NCI-H1930 (cell line): ENCODE data around the gene GABRR1.

Source experiments
- DNase-seq, 2 experiments: peaks; one replicate each; lab custom pipeline; 2025; lab: John Stamatoyannopoulos, UW

The GABRR1 gene

DNA sequence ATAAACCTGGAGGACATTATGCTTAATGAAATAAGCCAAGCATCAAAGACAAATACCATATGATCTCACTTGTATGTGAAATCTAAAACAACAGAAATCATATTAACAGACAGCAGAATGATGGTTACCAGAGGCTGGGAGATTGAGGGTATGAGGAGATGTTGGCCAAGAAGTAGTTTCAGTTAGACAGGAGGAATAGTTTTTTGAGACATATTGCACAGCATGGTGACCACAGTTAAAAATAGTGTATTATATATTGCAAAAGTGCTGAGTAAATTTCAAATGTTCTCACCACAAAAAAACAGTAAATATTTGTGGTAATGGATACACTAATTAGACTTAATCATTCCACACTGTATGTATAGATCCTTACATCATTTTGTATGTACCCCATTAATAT lies 1.8 kb downstream of the GABRR1 start:
- DNase-seq = no peak

DNA sequence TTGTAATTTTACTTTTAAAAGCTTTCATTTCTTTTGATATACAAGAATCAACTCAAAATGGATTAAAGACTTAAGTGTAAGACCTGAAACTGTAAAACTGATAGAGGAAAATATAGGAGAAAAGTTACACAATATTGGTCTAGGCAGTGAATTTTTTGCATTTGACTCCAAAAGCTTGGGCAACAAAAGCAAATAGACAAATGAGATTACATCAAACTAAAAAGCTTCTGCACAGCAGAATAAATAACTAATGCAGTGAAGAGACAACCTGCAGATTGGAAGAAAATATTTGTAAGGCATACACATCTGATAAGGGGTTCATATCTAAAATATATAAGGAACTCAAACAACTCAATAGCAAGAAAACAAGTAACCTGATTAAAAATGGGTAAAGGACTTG lies 3.0 kb downstream of the GABRR1 start:
- DNase-seq = no peak

DNA sequence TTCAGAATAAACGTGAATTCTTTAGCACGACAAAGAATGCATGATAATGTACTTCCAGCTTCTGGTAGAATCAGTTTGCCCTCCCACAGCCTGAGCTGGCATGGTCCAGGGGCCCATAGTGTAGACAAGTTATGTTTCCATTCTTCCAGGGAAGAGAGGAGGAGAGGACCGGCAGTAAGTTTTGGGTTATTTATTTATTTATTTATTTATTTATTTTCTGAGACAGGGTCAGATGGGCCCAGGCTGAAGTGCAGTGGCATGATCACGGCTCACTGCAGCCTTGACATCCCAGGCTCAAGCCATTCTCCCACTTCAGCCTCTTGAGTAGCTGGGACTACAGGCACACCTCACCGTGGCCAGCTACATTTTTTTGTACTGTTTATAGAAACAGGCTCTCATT lies 4.7 kb downstream of the GABRR1 start:
- no peak for DNase-seq

DNA sequence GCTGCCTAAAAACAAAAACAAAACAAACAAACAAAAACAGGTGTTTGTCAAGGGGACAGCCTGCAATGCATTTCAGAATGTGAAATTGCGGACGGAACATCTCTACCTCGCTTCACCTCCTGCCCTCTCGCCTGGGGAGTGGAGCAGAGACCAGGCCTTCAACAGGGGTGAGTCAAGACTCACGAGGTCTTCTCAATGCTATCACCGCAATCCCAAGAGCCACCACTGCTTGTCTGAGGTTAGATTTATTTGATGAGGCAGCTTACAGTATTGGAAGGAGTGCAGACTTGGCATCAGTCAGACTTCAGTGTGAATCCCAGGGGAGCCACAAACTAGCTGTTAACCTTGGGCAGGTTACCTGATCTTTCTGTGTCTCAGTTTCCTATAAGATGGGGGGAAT lies 7.7 kb downstream of the GABRR1 start:
- DNase-seq = no peak

DNA sequence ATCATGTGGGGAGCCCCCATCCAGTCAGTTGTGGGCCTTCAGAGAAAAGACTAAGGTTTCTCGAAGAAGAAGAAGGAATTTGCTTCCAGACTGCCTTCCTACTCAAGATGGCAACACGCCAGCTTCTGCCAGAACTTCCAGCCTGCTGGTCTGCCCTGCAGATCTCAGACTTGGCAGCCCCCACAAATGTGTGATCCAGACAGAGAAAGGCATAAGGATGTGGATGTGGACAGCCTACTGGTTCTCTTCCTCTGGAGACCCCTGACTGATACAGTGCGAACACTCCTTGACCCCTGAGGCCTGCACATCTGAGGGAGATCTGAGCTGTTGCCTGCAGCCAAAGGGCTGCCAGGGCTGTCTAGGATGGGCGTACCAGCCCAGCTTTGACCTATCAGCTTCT lies 8.6 kb downstream of the GABRR1 start:
- DNase-seq = no peak

DNA sequence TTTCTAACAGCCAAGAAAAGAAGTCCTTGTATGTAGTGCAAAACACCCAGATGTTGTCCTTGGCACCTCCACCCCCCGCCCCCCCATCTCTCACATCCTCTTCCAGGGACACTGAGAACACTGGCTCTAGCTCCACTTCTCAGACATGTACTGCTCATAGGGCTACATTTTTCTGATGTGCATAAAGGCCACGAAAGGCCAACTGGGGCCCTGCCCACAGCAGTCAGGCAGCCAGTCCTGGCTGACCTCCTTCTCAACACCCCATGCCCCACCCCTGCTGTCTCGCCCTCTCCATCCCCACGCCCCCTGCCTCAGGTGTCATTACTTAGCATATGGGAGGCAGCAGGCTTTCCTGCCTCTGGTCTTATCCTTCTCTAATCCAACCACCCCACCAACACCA lies 11.3 kb downstream of the GABRR1 start:
- DNase-seq = no peak

DNA sequence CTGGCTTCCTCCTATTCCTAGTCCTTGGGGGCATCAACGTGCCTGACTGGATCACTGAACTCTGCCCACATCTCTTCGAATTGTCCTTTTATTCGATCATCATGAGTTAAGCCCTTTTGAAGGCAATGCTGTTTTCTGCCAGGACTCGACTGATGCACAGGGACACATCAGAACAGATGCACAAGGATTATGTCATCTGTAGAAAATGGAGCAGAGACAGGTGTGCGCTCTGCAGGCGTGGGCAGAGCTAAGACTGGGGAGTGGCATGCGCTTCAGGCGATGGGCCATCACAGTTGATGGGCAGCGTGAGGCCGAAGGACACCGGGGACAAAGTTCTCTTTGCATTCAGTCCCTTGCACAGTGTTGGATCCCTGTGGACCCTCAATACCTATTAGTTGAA lies 13.1 kb downstream of the GABRR1 start:
- no peak for DNase-seq

DNA sequence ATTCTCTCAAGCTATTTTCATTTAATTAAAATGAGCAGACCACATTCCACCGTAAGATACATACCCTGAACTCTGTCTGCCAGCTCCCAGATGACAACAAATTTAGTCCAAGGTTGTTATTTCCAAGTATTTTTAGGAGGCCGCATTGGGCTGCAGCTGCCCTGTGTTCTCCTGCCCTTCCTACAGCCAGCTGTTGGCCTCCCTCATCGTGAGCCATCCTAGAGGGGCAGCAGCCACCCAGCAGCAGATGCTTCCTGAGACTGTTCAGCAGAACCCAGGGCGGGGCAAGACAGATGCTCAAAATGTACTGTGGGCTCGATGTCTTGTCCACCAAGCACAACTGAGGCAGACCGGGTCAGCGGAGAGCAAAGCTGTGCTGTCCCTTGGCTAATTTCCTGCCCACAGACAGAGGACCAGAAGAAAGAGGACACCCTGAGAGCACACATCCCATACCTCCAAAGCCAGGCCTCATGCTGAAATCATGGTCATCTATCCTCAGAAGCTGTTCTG lies 16.4 kb downstream of the GABRR1 start:
- no peak for DNase-seq

DNA sequence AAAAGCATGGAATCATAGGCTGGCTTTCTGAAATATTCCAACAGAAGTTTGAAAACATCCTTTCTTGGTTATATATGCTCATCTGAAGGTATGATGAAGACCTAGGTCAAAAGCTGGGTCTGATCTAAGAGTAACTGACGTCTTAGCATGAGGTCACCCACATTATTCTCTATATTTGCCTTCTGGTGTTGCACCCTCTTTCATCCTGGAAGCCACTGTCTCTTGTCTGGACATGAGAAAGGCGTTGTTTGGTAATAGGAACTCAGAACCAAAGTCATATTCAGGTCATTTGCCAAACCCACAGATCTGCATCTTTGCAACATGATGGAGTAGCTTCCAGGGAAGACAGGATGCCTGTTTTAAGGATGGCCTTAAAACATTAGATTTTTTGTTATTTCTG lies 17.6 kb downstream of the GABRR1 start:
- DNase-seq = no peak

DNA sequence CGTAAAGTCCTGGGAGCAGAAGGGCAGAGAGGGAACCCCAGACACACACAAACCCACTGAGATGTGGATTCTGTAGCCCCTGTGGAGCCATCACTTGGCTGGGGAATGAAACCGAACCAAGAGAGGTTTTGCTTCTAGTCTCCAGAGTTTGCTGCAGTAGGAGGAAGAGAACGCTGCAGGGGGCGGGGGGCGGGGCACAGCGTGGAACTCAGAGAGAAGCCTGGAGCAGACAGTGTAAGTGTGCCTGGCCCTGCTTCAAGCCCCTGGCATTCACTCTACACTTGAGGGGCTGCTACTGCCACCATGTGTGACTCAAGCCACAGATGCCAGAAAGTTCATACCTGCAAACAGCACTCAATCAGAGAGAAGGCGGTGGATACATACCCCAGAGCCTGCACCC lies 18.9 kb downstream of the GABRR1 start:
- DNase-seq = no peak

DNA sequence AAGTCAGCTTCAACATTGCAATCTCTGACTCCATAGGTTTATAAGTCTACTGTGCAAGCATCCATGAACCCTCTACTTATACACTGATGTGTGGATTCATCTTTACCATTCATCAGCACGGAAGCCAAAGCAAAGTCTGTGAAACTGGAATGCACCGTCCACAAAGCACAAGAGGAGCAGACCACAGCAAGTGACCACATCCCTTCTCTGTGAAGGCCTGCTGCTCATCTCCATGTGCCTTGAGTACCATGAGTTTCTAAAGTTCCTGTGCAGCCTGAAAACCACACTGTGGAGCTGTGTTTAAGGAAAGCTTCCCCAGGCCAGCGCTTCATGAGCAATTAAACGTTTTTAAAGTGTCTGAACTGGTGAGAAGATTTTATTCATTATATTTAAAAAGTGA lies 20.0 kb downstream of the GABRR1 start:
- DNase-seq = no peak

DNA sequence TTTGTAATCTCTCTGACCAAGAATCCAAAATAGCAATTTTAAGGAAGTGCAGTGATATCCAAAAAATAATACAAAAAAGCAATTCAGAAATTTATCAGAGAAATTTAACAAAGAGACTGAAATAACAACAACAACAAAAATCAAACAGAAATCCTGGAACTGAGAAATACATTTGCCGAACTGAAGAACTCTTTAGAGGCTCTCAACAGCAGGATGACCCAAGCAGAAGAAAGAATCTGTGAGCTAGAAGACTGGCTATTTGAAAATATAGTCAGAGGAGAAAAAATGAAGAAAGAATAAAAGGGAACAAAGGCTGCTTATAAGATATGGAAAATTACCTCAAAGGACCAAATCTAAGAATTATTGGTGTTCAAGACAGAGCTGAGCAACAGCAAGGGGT lies 22.6 kb downstream of the GABRR1 start:
- DNase-seq = no peak

DNA sequence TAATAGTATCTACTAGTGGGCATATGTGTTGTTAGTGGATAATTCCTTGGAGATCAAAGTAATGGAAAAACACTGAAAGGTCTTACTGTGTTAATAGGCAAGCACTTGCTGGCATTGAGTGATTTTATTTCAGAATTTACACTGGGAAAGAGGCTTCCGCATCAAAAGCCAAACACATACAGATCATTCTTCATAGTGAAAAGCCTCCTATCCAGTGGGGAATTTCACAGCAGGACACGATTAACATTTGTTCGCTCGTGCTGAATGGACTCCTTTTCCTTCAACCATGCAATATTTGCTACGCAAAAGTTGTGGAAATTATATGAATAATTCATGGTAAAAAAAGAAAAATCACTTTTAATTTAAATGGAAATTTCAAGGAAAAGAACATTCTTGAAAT lies 26.4 kb downstream of the GABRR1 start:
- no peak for DNase-seq

DNA sequence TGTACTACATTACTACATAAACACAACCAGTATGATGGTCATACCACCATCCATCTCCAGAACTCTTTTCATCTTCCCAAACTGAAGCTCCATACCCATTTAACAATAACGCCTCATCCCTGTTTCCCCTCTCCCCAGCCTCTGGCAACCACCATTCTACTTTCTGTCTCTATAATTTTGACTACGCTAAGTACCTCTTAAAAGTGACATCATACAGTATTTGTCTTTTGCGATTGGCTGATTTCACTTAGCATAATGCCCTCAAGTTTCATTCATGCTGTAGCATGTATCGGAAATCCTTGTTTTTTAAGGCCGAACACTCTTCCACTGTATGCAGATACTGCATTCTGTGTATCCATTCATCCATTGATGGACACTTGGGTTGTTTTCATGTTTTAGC lies 29.7 kb downstream of the GABRR1 start:
- DNase-seq = no peak

DNA sequence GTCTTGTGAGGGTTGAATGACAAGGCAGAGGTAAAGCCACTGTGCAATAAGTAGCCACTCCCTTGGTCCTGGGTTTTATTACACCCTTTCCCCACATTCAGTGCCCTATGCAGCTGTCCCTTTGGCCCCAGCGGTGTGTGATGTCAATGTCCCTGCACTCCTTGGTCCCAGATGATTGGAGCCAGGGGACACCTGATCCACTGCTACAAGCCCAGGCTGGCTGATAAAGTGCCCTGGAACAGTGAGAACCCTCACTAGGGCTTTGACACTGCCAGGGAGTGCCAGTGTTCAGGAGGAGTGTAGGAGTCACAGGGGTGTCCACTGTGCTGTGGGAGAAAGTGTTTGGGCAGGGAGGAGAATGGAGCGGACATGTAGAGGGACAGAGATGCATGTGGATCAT lies 30.4 kb downstream of the GABRR1 start:
- no peak for DNase-seq

DNA sequence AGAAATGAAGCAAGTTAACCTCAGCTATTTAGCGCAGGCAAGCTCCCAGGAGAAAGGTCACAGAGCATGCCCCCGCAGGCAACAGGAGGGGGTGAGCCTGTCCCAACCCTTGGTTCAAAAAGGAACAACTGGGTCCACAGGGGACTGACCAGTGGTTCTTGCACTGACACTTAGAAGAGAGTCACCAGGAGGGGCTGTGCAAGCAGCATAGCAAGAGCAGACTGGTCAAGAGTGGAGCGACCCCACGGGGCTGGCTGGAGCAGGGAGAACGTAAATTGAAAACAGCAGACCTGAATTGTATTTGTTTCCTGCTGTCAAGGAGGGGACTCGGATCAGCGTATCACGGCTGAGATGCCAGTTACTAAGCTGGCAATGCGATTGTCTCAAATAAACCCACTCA lies 32.8 kb downstream of the GABRR1 start:
- DNase-seq = no peak

DNA sequence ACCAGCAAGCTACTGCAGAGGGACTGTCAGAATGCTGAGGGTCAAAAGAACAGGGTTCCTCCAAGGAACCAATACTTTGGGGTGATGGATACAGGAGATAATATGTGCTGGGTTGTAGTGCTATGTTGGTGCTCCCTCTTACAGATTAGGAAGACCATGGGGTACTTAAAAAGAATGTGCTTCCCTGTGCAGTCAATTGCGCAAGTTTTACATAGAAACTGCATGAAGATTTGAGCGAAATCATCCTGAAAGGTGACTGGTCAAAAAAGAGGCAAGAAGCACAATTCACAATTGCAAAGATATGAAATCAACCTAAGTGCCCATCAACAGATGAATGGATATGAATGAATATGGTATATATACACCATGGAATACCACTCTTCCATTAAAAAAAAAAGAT lies 33.9 kb downstream of the GABRR1 start:
- DNase-seq = no peak

DNA sequence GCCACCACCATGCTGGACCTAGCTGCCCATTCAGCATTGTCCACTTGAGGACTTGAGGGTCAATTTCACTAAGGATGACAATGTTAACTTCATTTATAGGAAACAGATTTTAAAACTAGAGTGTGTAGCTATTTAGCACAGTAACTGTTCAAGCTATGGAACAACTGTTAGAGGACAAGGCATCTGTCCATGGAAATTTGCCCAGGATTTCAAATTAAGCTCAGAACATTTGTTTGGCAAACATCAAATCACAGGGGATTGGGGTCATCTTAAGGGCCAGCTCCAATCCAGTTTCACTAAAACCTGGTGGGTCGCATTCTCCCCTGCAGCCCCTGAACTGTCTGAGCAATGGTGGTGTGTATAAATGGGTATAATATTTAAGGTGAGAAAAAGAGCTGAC lies 36.2 kb downstream of the GABRR1 start:
- no peak for DNase-seq

DNA sequence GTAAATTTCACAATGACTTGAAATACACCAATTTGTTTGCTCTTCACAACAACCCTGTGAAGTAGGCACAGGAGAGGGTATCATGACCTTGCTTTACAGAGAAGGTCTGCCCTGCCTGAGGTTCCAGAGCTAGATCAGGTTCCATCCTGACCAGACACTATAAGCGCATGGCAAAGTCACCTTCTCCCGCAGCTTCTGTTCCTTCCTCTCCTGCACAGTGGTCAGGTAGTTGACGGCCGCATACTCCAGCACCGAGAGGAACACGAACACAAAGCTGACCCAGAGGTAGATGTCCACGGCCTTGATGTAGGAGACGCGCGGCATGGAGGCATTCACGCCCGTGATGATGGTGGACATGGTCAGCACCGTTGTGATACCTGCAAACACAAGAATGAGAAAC lies 37.0 kb downstream of the GABRR1 start:
- DNase-seq = no peak

DNA sequence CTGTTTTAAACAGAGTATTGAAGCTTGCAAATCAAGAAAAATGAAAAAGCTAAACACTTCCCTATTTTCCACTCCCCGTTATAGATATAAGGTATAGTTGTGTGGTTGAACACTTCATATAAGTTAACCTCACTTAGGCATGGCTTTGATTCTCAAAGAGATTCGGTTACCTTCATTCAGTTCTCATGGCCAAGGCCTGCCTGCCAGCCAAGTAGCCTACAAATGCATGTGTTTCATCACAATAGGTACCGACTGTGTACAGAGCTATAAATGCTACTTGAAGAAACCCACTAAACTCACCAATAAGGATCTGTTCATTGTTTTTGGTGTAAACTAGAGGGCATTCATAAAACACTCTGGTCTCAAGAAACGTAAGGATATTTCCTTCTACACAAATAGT lies 43.5 kb downstream of the GABRR1 start:
- DNase-seq = no peak

DNA sequence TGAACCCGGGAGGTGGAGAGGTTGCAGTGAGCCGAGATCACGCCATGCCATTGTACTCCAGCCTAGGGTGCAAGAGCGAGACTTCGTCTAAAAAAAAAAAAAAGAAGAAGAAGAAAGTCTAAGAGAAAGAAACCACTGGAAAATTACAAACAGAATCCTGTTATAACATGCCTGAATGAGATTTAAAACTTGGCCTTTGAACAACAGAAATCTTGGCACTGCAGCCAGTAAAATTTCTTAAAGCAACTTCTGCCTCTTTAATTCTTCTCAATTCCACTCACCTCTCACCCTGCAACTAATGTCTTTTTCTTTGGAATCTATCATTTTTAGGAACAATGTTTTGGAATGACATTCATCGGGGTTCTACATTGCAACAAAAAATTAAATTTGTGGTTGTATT lies 45.0 kb downstream of the GABRR1 start:
- no peak for DNase-seq

DNA sequence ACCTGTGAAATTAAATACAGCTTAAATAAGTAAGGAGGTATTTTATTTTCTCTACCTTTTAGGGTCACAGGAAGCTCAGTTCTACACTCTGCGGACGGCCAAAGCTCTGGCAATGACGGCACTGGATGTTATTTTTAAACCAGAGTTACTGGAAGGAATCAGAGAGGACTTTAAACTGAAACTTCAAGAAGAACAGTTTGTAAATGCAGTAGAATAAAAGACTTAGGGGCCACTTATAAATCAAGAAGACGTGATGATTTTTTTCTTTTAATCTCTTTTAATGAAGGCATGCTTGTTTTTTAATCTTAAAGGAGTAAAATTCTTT lies 55.1 kb downstream of the GABRR1 start:
- no peak for DNase-seq

DNA sequence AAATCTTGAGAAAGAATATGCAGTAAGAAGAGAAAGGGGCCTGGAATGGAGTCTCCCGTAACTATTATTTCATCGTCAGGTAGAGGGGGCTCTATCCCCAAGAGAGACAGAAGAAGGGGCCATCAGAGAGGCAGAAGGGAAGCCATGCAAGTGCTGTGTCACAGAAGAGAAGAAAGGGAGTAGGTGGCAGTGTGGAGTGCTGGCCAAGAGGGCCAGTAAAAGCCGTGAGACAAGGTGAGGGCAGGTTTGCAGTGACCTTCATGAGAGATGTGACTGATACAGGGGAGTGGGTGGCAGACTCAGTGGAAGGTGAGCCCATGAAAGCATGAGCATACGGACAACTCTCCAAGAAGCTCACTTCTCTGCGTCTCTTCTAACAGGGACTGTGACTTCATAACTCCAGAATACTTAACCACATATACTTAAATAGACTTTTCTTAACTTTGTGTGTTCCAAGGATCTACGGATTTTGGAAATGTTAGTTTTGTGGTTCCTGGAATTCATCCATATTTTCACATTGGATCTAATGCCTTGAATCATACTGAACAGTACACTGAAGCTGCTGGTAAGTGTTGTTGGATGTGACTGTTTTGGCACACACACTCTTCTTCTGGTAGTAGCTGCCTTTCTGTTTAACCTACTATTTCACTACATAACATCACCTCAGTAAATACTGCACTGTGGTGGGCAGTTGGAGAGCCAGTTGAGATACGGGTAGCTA lies 55.7 kb downstream of the GABRR1 start:
- no peak for DNase-seq

DNA sequence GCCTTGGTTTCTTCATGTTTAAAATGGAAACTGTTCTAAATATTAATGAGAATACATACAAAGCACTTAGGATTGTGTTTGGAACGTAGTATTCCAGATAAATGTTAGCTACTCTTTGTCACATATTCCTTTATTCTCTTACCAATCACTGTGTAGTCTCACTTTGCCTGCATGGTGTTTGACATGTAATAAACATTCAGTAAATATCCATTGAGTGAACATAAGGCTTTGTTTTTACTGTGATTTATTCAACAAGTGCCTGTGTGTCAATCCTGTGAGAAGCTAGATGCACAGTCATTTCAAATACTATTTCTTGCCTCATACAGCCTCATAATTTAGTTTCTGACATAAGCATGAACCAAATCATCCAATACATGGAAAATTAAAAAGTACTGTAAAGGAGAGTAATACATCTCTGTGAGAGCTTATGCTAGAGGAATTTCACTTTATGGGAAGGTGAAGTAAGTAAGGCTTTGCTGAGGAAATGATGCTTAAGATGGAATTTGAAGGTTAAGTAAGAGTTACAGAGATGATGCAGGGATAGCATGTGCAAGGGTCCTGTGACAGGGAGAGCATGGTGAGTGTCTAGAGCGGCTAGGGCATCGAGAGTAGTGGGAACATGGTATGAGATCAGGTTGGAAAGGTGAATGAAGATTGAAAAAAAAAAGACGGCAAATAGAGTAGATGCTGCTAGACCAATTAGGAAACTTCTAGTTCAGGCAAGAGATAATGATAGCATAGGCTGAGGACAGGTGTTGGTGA lies 56.6 kb downstream of the GABRR1 start:
- no peak for DNase-seq
